WTC11 (cell line): ENCODE data around the gene FOXA3. TPM values are rescaled to one million over a fixed set of nuclear protein-coding genes. Genes with fewer than 3 reads are reported as not detected.
"Not testable (repeated sequence)": the region's sequence is repeated elsewhere in the genome, so short reads cannot be mapped to it uniquely, and the experiment has no call there.

Source experiments
- ATAC-seq: fragments of 200-7000 bp; cut with Tn5 transposase; 2 replicates; pipeline ENCODE4 v1.10.0; 2021; ENCODE audit warnings: mild to moderate bottlenecking, moderate library complexity
- CTCF ChIA-PET: fragments of 300-600 bp; sonication (Branson Sonifier 250); formaldehyde crosslinking; loops from one replicate; lab custom pipeline; 2021; ENCODE audit warnings: antibody characterized with exemption; lab: Charles Lee
- POLR2A ChIA-PET: fragments of 350-600 bp; sonication (Branson Sonifier 250); formaldehyde crosslinking; loops from one replicate; lab custom pipeline; 2021; ENCODE audit warnings: antibody characterized with exemption; lab: Charles Lee
- DNase-seq: peaks from one replicate; pipeline ENCODE4 v3.0.0; 2021; ENCODE audit warnings: low spot score
- H3K27ac Mint-ChIP-seq: 2 replicates; pipeline ENCODE4 v1.8.0; 2021; ENCODE audit warnings: mixed read lengths
- H3K27me3 Mint-ChIP-seq: 2 replicates; pipeline ENCODE4 v1.8.0; 2021; ENCODE audit warnings: low read depth, mild to moderate bottlenecking, moderate library complexity, mixed read lengths
- H3K36me3 Mint-ChIP-seq: 2 replicates; pipeline ENCODE4 v1.8.0; 2021; ENCODE audit warnings: mixed read lengths
- H3K4me1 Mint-ChIP-seq: 2 replicates; pipeline ENCODE4 v1.8.0; 2022; ENCODE audit warnings: mixed read lengths
- H3K4me3 Mint-ChIP-seq: 2 replicates; pipeline ENCODE4 v1.8.0; 2021; ENCODE audit warnings: mild to moderate bottlenecking, moderate library complexity, mixed read lengths
- H3K9me3 Mint-ChIP-seq: 2 replicates; pipeline ENCODE4 v1.8.0; 2021; ENCODE audit warnings: mixed read lengths
- ATF1 ChIP-seq: sonication (generic); formaldehyde crosslinking; IDR thresholded peaks from 2 replicates; pipeline ENCODE4 v1.8.1; 2023; ENCODE audit warnings: mild to moderate bottlenecking, moderate library complexity, missing genetic modification reagents
- ATF6 ChIP-seq: sonication (generic); formaldehyde crosslinking; IDR thresholded peaks from 2 replicates; pipeline ENCODE4 v1.8.1; 2023; ENCODE audit warnings: mild to moderate bottlenecking, missing genetic modification reagents
- CBFB ChIP-seq: sonication (generic); formaldehyde crosslinking; IDR thresholded peaks from 2 replicates; pipeline ENCODE4 v1.8.1; 2022; ENCODE audit warnings: mild to moderate bottlenecking, low read depth, missing genetic modification reagents
- CREB1 ChIP-seq: sonication (generic); formaldehyde crosslinking; IDR thresholded peaks from 2 replicates; pipeline ENCODE4 v1.8.0; 2023; ENCODE audit warnings: mild to moderate bottlenecking, missing genetic modification reagents
- CREM ChIP-seq: sonication (generic); formaldehyde crosslinking; IDR thresholded peaks from 2 replicates; pipeline ENCODE4 v1.8.1; 2022; ENCODE audit warnings: mild to moderate bottlenecking, missing genetic modification reagents, moderate library complexity
- ESRRA ChIP-seq: sonication (generic); formaldehyde crosslinking; IDR thresholded peaks from 2 replicates; pipeline ENCODE4 v1.8.1; 2022; ENCODE audit warnings: mild to moderate bottlenecking, missing genetic modification reagents, borderline replicate concordance
- ETV6 ChIP-seq: sonication (generic); formaldehyde crosslinking; IDR thresholded peaks from 2 replicates; pipeline ENCODE4 v1.8.1; 2022; ENCODE audit warnings: mild to moderate bottlenecking, missing genetic modification reagents
- FOXJ3 ChIP-seq: sonication (generic); formaldehyde crosslinking; IDR thresholded peaks from 2 replicates; pipeline ENCODE4 v1.9.0; 2021; ENCODE audit warnings: missing genetic modification reagents, mild to moderate bottlenecking, borderline replicate concordance
- NFATC4 ChIP-seq: fragments of 250-450 bp; sonication (Bioruptor Pico); IDR thresholded peaks from 2 replicates; pipeline ENCODE4 v1.9.0; 2021; ENCODE audit warnings: mild to moderate bottlenecking
- NFYB ChIP-seq: sonication (generic); formaldehyde crosslinking; conservative IDR thresholded peaks from 2 replicates; pipeline ENCODE4 v1.8.0; 2022; ENCODE audit warnings: low read depth, missing genetic modification reagents
- NR2C2 ChIP-seq: sonication (generic); formaldehyde crosslinking; IDR thresholded peaks from 2 replicates; pipeline ENCODE4 v1.8.0; 2022; ENCODE audit warnings: mild to moderate bottlenecking, missing genetic modification reagents
- OVOL2 ChIP-seq: fragments of 250-450 bp; sonication (Bioruptor Pico); IDR thresholded peaks from 2 replicates; pipeline ENCODE4 v1.9.0; 2021; ENCODE audit warnings: mild to moderate bottlenecking, borderline replicate concordance
- PRRX2 ChIP-seq: fragments of 250-450 bp; sonication (Bioruptor Pico); IDR thresholded peaks from 2 replicates; pipeline ENCODE4 v1.8.0; 2021; ENCODE audit warnings: mild to moderate bottlenecking
- SMAD4 ChIP-seq: sonication (generic); formaldehyde crosslinking; IDR thresholded peaks from 2 replicates; pipeline ENCODE4 v1.8.0; 2022; ENCODE audit warnings: mild to moderate bottlenecking, missing genetic modification reagents
- SOX15 ChIP-seq: fragments of 250-450 bp; sonication (Bioruptor Pico); IDR thresholded peaks from 2 replicates; pipeline ENCODE4 v1.9.0; 2021; ENCODE audit warnings: mild to moderate bottlenecking
- TEAD1 ChIP-seq: sonication (generic); formaldehyde crosslinking; IDR thresholded peaks from 2 replicates; pipeline ENCODE4 v1.8.0; 2022; ENCODE audit warnings: mild to moderate bottlenecking, missing genetic modification reagents
- TEAD4 ChIP-seq: sonication (generic); formaldehyde crosslinking; IDR thresholded peaks from 2 replicates; pipeline ENCODE4 v1.8.0; 2022; ENCODE audit warnings: mild to moderate bottlenecking, missing genetic modification reagents
- TP53 ChIP-seq: sonication (generic); formaldehyde crosslinking; IDR thresholded peaks from 2 replicates; pipeline ENCODE4 v1.8.1; 2023; ENCODE audit warnings: mild to moderate bottlenecking, missing genetic modification reagents
- total RNA-seq: library from RNA; stranded (reverse); gene quantifications from 3 replicates; pipeline ENCODE4 v1.2.3, GENCODE V29; 2021
- TF ChIP-seq, protein P1 (sequence below): fragments of 250-450 bp; sonication (Bioruptor Pico); IDR thresholded peaks from 2 replicates; pipeline ENCODE4 v1.8.0; 2021; ENCODE audit warnings: mild to moderate bottlenecking
- TF ChIP-seq, protein P2 (sequence below): sonication (generic); formaldehyde crosslinking; conservative IDR thresholded peaks from 2 replicates; pipeline ENCODE4 v1.8.1; 2022; ENCODE audit warnings: mild to moderate bottlenecking, missing genetic modification reagents
- TF ChIP-seq, protein P3 (sequence below): sonication (generic); formaldehyde crosslinking; IDR thresholded peaks from 2 replicates; pipeline ENCODE4 v1.8.0; 2023; ENCODE audit warnings: missing genetic modification reagents, mild to moderate bottlenecking, borderline replicate concordance

FOXA3 gene
- total RNA-seq, 1 experiment from 2014 or later: 20.7 TPM

- TF ChIP-seq CREB1 (no peak), SOX15 (CRISPR knock-in tag) (no peak), TEAD1 (no peak), OVOL2 (CRISPR knock-in tag) (no peak), ATF1 (no peak), FOXJ3 (CRISPR knock-in tag) (no peak)
These were observed 1.3 kb downstream of the FOXA3 start (continued) for GRCh38 chr19:45865269-45865948.

GRCh38 chr19:45866400-45867176 lies 2.5 kb downstream of the FOXA3 start:
- POLR2A ChIA-PET: interaction anchor here (1.4 kb wide), 1 partner anchor 19 kb away, joined by 5 read pairs; the partner anchor contains the start of gene IRF2BP1
- no peak for TF ChIP-seq TEAD4 (CRISPR knock-in tag)
- no peak for TF ChIP-seq ETV6 (CRISPR knock-in tag)
- no peak for TF ChIP-seq PRRX2
- TF ChIP-seq, protein P1, sequence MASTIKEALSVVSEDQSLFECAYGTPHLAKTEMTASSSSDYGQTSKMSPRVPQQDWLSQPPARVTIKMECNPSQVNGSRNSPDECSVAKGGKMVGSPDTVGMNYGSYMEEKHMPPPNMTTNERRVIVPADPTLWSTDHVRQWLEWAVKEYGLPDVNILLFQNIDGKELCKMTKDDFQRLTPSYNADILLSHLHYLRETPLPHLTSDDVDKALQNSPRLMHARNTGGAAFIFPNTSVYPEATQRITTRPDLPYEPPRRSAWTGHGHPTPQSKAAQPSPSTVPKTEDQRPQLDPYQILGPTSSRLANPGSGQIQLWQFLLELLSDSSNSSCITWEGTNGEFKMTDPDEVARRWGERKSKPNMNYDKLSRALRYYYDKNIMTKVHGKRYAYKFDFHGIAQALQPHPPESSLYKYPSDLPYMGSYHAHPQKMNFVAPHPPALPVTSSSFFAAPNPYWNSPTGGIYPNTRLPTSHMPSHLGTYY (CRISPR knock-in tag): no peak
- no peak for TF ChIP-seq SMAD4 (CRISPR knock-in tag)
- TF ChIP-seq TEAD1: no peak
- TF ChIP-seq, protein P2, sequence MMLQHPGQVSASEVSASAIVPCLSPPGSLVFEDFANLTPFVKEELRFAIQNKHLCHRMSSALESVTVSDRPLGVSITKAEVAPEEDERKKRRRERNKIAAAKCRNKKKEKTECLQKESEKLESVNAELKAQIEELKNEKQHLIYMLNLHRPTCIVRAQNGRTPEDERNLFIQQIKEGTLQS (CRISPR knock-in tag): no peak
- TF ChIP-seq ESRRA (CRISPR knock-in tag): no peak
- no peak for TF ChIP-seq NFYB
- no peak for TF ChIP-seq TP53 (CRISPR knock-in tag)
- no peak for TF ChIP-seq ATF1
- TF ChIP-seq NR2C2 (CRISPR knock-in tag): no peak
- TF ChIP-seq, all 79 proteins: peak for 0
- peaks cover under 1% of the 10 kb centered on the region for H3K36me3 Mint-ChIP-seq
- H3K27me3 Mint-ChIP-seq: no peaks in the 10 kb centered on the region
- DNase-seq: no peak
- no peak for ATAC-seq
- CTCF ChIA-PET: interaction anchor here (1.1 to 4.3 kb wide), 3 partner anchors 16 to 149 kb away, joined by 4 to 212 read pairs (median 4); partner anchors contain the start of gene IRF2BP1
- H3K9me3 Mint-ChIP-seq: no peaks in the 10 kb centered on the region
- H3K4me3 Mint-ChIP-seq: peak overlapping the region; percentile 99
- H3K4me1 Mint-ChIP-seq: peaks cover 43% of the 10 kb centered on the region
- peak overlapping the region; percentile 65 for H3K27ac Mint-ChIP-seq

- H3K27ac Mint-ChIP-seq, H3K4me3 Mint-ChIP-seq, POLR2A ChIA-PET, DNase-seq, H3K36me3 Mint-ChIP-seq, H3K27me3 Mint-ChIP-seq, ATAC-seq, H3K9me3 Mint-ChIP-seq: not testable (repeated sequence)
- H3K4me1 Mint-ChIP-seq: peaks cover 38% of the 10 kb centered on the region
- CTCF ChIA-PET: interaction anchor here (1.5 kb wide), 1 partner anchor 50 kb away, joined by 4 read pairs; no protein-coding TSS in a partner anchor
These were observed 3.1 kb downstream of the FOXA3 start for GRCh38 chr19:45867241-45867640.

DNA sequence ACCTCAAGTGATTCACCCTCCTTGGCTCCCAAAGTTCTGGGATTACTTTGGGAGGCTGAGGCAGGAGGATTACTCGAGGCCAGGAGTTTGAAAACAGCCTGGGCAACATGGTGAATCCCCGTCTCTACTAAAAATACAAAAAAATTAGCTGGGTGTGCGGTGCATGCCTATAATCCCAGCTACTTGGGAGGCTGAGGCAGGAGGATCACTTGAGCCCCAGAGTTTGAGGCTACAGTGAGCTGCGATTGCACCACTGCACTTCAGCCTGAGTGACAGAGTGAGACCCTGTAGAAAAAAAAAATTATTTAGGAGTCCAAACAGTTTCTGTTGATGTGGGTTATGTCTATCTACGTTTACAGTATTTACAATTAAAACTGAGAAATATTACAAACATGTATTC lies 6.7 kb downstream of the FOXA3 start:
- peaks cover 9% of the 10 kb centered on the region for H3K36me3 Mint-ChIP-seq
- DNase-seq (no peak), ATAC-seq (no peak)
- H3K9me3 Mint-ChIP-seq: no peaks in the 10 kb centered on the region
- H3K4me3 Mint-ChIP-seq: no peak overlapping the region
- ChIA-PET CTCF (interaction anchor here (1.7 to 2.2 kb wide), 2 partner anchors 54 kb away, joined by 5 to 7 read pairs; no protein-coding TSS in a partner anchor), POLR2A (interaction anchor here (0.6 kb wide), 1 partner anchor 15 kb away, joined by 3 read pairs; the partner anchor contains the start of gene IRF2BP1)
- H3K27me3 Mint-ChIP-seq: no peaks in the 10 kb centered on the region
- no peak overlapping the region for H3K27ac Mint-ChIP-seq
- peaks cover 39% of the 10 kb centered on the region for H3K4me1 Mint-ChIP-seq
- TF ChIP-seq CREM (CRISPR knock-in tag): no peak
- TF ChIP-seq CBFB: no peak
- TF ChIP-seq, protein P3, sequence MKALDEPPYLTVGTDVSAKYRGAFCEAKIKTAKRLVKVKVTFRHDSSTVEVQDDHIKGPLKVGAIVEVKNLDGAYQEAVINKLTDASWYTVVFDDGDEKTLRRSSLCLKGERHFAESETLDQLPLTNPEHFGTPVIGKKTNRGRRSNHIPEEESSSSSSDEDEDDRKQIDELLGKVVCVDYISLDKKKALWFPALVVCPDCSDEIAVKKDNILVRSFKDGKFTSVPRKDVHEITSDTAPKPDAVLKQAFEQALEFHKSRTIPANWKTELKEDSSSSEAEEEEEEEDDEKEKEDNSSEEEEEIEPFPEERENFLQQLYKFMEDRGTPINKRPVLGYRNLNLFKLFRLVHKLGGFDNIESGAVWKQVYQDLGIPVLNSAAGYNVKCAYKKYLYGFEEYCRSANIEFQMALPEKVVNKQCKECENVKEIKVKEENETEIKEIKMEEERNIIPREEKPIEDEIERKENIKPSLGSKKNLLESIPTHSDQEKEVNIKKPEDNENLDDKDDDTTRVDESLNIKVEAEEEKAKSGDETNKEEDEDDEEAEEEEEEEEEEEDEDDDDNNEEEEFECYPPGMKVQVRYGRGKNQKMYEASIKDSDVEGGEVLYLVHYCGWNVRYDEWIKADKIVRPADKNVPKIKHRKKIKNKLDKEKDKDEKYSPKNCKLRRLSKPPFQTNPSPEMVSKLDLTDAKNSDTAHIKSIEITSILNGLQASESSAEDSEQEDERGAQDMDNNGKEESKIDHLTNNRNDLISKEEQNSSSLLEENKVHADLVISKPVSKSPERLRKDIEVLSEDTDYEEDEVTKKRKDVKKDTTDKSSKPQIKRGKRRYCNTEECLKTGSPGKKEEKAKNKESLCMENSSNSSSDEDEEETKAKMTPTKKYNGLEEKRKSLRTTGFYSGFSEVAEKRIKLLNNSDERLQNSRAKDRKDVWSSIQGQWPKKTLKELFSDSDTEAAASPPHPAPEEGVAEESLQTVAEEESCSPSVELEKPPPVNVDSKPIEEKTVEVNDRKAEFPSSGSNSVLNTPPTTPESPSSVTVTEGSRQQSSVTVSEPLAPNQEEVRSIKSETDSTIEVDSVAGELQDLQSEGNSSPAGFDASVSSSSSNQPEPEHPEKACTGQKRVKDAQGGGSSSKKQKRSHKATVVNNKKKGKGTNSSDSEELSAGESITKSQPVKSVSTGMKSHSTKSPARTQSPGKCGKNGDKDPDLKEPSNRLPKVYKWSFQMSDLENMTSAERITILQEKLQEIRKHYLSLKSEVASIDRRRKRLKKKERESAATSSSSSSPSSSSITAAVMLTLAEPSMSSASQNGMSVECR (CRISPR knock-in tag): no peak
- no peak for TF ChIP-seq NFATC4 (CRISPR knock-in tag)
- TF ChIP-seq ATF6 (CRISPR knock-in tag): no peak
